Measurements from ENCODE around the gene TMEM116.
"Not testable (repeated sequence)": the region's sequence is repeated elsewhere in the genome, so short reads cannot be mapped to it uniquely, and the experiment has no call there.

TMEM116 gene

DNA sequence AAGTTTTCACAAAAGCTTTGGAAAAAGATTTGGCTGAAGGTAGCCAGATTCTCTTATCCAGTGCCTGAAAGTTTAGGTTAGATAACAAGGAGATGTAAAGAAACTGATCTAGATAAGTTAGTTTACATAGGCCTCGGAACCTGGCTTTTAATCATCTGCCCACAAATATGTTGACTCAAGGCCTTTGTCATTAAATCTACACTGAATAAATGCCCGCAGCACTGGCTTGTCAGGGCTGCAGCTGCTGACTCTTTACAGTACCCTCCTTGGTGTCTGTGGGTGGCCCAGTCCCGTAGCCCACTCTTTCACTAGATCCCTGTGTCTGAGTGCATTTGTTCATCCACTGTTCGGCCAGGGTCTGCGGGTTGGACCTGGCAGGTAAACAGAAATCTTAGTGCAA, 58.0 kb downstream of the TMEM116 start:
- TF ChIP-seq POLR2A (IDR thresholded peaks at IDR 0.05; ENCODE audit: low read depth, low read length) = no peak
- no peak for TF ChIP-seq POLR2AphosphoS5 (IDR thresholded peaks at IDR 0.05; ENCODE audit: low read depth, low read length)
- DNase-seq (ENCODE audit: insufficient read length) (no peak), FAIRE-seq (no peak)

DNA sequence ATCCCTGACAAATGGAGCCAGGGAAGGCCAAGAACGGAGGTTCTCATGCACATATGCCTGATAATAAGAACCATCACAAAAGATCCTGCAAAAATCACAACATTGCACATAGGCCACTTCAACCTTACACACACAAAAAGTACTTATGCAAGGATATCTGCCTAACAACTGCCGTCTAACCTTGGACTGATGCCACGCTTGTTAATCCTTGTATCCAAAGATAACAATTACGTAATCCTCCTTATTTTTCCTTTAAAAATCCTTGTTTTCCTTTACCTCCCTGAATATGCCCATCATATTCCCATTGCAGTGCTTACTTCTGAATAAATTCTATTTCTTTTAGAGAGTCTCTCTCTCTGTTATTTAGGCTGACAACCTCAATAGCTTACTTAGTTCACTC, 59.5 kb downstream of the TMEM116 start:
- no peak for FAIRE-seq
- no peak for TF ChIP-seq POLR2A (IDR thresholded peaks at IDR 0.05; ENCODE audit: low read depth, low read length)
- TF ChIP-seq POLR2AphosphoS5 (IDR thresholded peaks at IDR 0.05; ENCODE audit: low read depth, low read length) = no peak
- TF ChIP-seq TAF1 (IDR thresholded peaks at IDR 0.05; ENCODE audit: borderline replicate concordance, low read depth, low read length) = no peak
- no peak for DNase-seq (ENCODE audit: insufficient read length)

- not testable (repeated sequence) for DNase-seq (ENCODE audit: insufficient read length); FAIRE-seq
Measured at GRCh38 chr12:111952084-111952787, 60.7 kb downstream of the TMEM116 start.

- FAIRE-seq; DNase-seq (ENCODE audit: insufficient read length): not testable (repeated sequence)
Measured at GRCh38 chr12:111950961-111951676, 61.8 kb downstream of the TMEM116 start.

- DNase-seq (ENCODE audit: insufficient read length) (no peak), FAIRE-seq (no peak)
- TF ChIP-seq POLR2AphosphoS5 (IDR thresholded peaks at IDR 0.05; ENCODE audit: low read depth, low read length) (no peak), TAF1 (IDR thresholded peaks at IDR 0.05; ENCODE audit: borderline replicate concordance, low read depth, low read length) (no peak), POLR2A (IDR thresholded peaks at IDR 0.05; ENCODE audit: low read depth, low read length) (no peak)
Measured at GRCh38 chr12:111943929-111944328, 69.0 kb downstream of the TMEM116 start.

- no peak for FAIRE-seq
- TF ChIP-seq POLR2AphosphoS5 (IDR thresholded peaks at IDR 0.05; ENCODE audit: low read depth, low read length) (no peak), TAF1 (IDR thresholded peaks at IDR 0.05; ENCODE audit: borderline replicate concordance, low read depth, low read length) (no peak), POLR2A (IDR thresholded peaks at IDR 0.05; ENCODE audit: low read depth, low read length) (no peak)
- no peak for DNase-seq (ENCODE audit: insufficient read length)
Measured at GRCh38 chr12:111942557-111942956, 70.4 kb downstream of the TMEM116 start.

- FAIRE-seq = no peak
- no peak for DNase-seq (ENCODE audit: insufficient read length)
- TF ChIP-seq POLR2A (IDR thresholded peaks at IDR 0.05; ENCODE audit: low read depth, low read length) (no peak), TAF1 (IDR thresholded peaks at IDR 0.05; ENCODE audit: borderline replicate concordance, low read depth, low read length) (no peak), POLR2AphosphoS5 (IDR thresholded peaks at IDR 0.05; ENCODE audit: low read depth, low read length) (no peak)
Measured at GRCh38 chr12:111937429-111937828, 75.5 kb downstream of the TMEM116 start.

GRCh38 chr12:111936869-111937268, 76.1 kb downstream of the TMEM116 start:
- DNase-seq (ENCODE audit: insufficient read length) (no peak), FAIRE-seq (no peak)
- no peak for TF ChIP-seq POLR2AphosphoS5 (IDR thresholded peaks at IDR 0.05; ENCODE audit: low read depth, low read length)
- TF ChIP-seq POLR2A (IDR thresholded peaks at IDR 0.05; ENCODE audit: low read depth, low read length) = no peak
- no peak for TF ChIP-seq TAF1 (IDR thresholded peaks at IDR 0.05; ENCODE audit: borderline replicate concordance, low read depth, low read length)

DNA sequence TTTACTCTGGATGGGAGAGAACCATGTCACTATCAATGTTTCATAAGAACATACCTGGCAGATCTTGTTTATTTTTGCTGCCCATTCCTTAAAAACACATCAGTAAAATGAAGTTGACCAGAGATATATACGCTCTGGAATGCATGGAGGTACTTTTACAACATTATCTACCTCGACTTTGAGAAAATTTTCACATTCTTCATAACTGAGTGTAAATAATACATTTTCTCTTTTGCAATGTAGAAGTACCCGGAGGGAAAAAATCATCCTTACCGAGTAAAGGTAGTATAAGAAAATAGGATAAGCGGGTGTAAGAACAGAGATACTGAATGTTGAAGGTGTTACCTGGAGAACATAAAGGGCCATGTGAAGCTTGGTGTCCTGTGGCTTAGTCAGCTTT, 80.7 kb downstream of the TMEM116 start:
- FAIRE-seq (no peak), DNase-seq (ENCODE audit: insufficient read length) (no peak)
- no peak for TF ChIP-seq POLR2A (IDR thresholded peaks at IDR 0.05; ENCODE audit: low read depth, low read length)
- no peak for TF ChIP-seq POLR2AphosphoS5 (IDR thresholded peaks at IDR 0.05; ENCODE audit: low read depth, low read length)
- TF ChIP-seq TAF1 (IDR thresholded peaks at IDR 0.05; ENCODE audit: borderline replicate concordance, low read depth, low read length) = no peak

DNA sequence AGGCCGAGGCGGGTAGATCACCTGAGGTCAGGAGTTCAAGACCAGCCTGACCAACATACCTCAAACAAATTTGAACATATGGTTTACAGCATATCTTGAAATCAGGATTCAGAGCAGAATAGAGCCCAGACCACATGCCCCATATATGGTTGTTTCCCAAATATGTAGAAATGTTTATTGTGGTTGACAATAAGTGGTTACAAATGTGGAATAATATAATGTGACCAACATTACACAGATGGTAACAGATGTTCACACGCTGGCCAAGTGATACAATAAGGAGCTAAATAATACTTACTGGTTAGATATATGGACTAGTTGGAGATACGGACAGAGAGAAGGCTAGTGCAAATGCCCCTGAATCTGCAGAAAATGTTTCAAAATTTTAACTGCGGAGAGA, 85.6 kb downstream of the TMEM116 start:
- FAIRE-seq (no peak), DNase-seq (ENCODE audit: insufficient read length) (no peak)
- TF ChIP-seq TAF1 (IDR thresholded peaks at IDR 0.05; ENCODE audit: borderline replicate concordance, low read depth, low read length) = no peak
- TF ChIP-seq POLR2A (IDR thresholded peaks at IDR 0.05; ENCODE audit: low read depth, low read length) = no peak
- TF ChIP-seq POLR2AphosphoS5 (IDR thresholded peaks at IDR 0.05; ENCODE audit: low read depth, low read length) = no peak

GRCh38 chr12:111926631-111927030, 86.3 kb downstream of the TMEM116 start:
- FAIRE-seq (no peak), DNase-seq (ENCODE audit: insufficient read length) (no peak)
- TF ChIP-seq TAF1 (IDR thresholded peaks at IDR 0.05; ENCODE audit: borderline replicate concordance, low read depth, low read length) (no peak), POLR2A (IDR thresholded peaks at IDR 0.05; ENCODE audit: low read depth, low read length) (no peak), POLR2AphosphoS5 (IDR thresholded peaks at IDR 0.05; ENCODE audit: low read depth, low read length) (no peak)

- DNase-seq (ENCODE audit: insufficient read length) (no peak), FAIRE-seq (no peak)
- TF ChIP-seq POLR2A (IDR thresholded peaks at IDR 0.05; ENCODE audit: low read depth, low read length) = no peak
- TF ChIP-seq TAF1 (IDR thresholded peaks at IDR 0.05; ENCODE audit: borderline replicate concordance, low read depth, low read length) = no peak
- TF ChIP-seq POLR2AphosphoS5 (IDR thresholded peaks at IDR 0.05; ENCODE audit: low read depth, low read length) = no peak
Measured at GRCh38 chr12:111925171-111925570, 87.8 kb downstream of the TMEM116 start.
